GM21723 (cell line): Measurements from ENCODE around the gene AFF2.
"Not testable (repeated sequence)": the region's sequence is repeated elsewhere in the genome, so short reads cannot be mapped to it uniquely, and the experiment has no call there.

Experiments
- ATAC-seq: cut with Tn5 transposase; IDR thresholded peaks from one replicate; pipeline ENCODE4 v1.9.1; 2021; ENCODE audit warnings: mild to moderate bottlenecking, moderate library complexity; ENCODE audit not compliant: unreplicated experiment

AFF2 gene

DNA sequence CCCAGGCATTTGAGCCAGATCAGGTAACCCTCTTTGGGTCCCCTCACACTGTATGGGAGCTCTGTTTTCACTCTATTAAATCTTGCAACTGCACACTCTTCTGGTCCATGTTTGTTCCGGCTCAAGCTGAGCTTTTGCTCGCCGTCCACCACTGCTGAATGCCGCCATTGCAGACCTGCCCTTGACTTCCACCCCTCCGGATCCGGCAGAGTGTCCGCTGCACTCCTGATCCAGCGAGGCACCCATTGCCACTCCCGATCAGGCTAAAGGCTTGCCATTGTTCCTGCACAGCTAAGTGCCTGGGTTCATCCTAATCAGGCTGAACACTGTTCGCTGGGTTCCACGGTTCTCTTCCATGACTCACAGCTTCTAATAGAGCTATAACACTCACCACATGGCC is 406.2 kb downstream of the AFF2 start:
- not testable (repeated sequence) for ATAC-seq

- no peak for ATAC-seq
These were observed 409.3 kb downstream of the AFF2 start for GRCh38 chrX:148909758-148910157.

DNA sequence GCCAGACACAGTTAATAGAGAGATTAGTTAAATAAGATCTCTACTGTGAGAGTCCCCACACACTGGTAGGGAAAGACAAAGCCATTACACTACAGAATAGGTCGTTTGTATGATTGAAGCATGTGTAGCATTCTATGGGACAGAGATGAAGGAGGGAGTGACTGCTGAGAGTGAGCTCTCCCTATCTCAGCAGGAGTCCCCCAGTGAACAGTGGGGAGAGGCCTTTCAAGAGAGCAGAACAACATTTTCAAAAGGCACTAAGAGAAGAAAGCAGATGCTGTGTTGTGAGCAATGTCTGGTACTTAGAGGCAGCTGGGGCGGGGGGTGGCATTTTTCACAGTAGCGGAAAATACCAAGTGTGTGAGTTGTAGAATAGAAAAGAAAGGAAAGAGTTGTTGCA is 413.6 kb downstream of the AFF2 start:
- ATAC-seq = no peak

DNA sequence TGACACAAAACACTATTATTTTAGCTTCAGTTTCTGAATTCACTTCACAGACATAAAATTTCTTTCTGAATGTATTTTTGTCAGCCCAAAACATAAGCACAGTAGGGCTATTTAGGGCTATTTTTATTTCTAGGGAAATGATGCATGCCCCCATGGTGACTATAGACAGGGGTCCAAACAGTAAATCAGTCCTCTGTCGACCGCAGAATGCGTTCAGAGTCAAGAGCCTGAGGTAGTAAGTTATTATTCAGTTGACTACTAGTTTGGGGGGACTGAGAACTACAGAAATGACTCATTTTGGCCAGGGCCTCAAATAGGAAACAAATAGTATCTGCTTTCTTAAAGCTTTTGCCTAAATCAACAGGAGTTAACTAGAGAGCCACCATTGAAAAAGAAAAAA is 414.4 kb downstream of the AFF2 start:
- peak; percentile 85 for ATAC-seq

GRCh38 chrX:148915474-148915873 is 415.1 kb downstream of the AFF2 start:
- peak; percentile 25 for ATAC-seq

DNA sequence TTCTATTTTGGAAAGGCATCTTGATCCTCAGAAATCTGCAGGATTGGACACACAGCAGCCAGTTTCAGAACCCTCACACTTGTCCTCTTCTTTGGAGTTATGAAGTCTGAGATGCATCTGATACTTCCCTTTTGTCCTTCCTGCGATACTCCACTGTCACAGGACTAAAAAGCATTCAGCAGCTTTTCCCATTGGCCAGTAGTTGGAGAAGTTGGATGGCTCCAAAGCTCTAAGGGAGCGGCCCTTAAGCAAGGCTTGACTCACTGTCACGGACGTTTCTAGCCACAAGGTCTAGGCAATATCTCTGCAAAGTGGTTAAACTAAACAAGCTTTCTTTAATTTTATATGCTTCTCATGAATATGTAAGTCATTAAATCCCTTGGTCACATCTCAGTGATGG is 417.0 kb downstream of the AFF2 start:
- ATAC-seq = no peak

GRCh38 chrX:148923631-148924030 is 423.2 kb downstream of the AFF2 start:
- ATAC-seq = no peak

DNA sequence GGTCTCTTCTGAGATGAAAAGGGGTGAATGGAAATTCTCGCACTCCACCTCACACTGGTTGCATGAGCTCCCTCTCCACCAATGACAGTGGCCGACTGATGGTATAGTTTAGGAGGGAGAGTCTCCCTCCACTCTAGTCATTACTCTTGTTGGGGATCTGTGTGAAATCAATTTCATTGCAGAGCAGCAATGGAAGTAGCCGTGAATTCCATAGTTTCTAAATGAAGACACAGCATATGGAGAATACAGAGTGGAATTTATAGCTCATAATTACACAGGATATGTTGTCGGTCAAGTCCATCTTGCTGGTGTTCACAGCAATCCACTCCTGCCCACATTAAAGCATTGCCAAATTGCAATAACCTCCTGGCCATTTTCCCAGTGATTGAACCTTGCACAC is 426.0 kb downstream of the AFF2 start:
- ATAC-seq = no peak

GRCh38 chrX:148928811-148929210 is 428.4 kb downstream of the AFF2 start:
- no peak for ATAC-seq

GRCh38 chrX:148929686-148930085 is 429.3 kb downstream of the AFF2 start:
- no peak for ATAC-seq

- ATAC-seq = no peak
These were observed 429.9 kb downstream of the AFF2 start for GRCh38 chrX:148930206-148930729.

- ATAC-seq = no peak
These were observed 433.5 kb downstream of the AFF2 start for GRCh38 chrX:148933881-148934280.

- ATAC-seq = no peak
These were observed 437.9 kb downstream of the AFF2 start for GRCh38 chrX:148938348-148938747.

- ATAC-seq = no peak
These were observed 440.1 kb downstream of the AFF2 start for GRCh38 chrX:148940411-148940996.

GRCh38 chrX:148942754-148943153 is 442.3 kb downstream of the AFF2 start:
- no peak for ATAC-seq

DNA sequence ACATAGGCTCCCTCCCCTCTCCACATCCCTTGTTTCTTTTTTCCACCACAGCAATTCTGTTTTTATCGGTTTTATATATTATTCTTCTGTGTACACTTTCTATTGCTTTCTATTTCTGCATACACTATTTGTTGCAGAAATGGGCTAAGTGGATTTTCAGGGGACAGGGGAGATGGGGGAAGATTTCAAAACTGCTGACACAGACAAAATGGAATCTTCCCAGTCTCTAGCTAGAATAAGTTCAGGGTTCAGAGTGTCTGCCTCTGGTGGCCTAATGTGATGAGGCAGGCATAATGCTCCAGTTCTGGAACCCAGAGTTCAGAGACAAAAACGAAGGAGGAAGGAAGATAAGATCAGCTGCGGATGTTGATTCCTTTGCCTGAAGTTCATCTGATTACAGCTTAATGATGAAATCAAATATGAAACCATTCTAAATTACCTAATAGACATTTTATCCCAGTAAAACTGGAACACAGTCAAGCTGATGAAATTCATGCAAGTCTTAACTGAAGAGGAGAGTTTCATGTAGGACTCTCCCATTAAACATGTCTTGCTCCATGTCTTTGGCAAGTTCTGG is 447.1 kb downstream of the AFF2 start:
- ATAC-seq = no peak

DNA sequence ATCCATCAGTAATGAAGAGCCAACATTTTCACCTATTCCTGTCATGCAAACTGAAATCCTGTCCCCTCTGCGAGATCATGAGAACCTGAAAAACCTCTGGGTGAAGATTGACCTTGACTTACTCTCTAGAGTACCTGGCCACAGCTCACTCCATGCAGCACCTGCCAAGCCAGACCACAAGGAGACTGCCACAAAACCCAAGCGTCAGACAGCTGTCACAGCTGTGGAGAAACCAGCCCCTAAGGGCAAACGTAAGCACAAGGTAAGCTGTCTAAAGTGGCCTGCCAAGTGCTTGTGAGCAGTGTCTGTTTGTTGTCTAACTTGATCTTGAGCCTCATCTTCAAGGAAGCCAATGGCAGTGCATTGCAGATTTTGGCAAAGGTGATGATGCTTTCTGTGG is 455.9 kb downstream of the AFF2 start:
- ATAC-seq = no peak

- ATAC-seq = no peak
These were observed 458.5 kb downstream of the AFF2 start for GRCh38 chrX:148958901-148959300.

DNA sequence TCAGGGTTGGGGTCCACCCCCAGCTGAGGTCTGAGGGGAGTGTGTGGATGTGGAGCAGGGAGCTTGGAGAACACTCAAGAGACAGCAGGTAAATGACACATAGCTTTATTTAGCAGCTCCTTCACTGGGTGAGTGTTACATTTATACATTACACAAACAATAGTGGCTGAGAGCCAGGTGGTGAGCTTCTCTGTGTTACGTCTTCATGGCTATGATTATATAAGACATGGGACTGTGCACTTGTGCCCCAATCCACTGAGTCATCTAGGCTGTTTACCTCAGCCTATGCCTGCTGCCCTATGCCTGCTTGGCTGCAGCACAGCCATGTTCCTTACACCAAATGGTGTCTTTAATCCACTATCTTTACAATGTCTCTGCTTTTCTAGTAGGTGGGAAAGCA is 459.6 kb downstream of the AFF2 start:
- ATAC-seq = no peak

- ATAC-seq = no peak
These were observed 461.6 kb downstream of the AFF2 start for GRCh38 chrX:148961985-148962384.

- no peak for ATAC-seq
These were observed 476.4 kb downstream of the AFF2 start for GRCh38 chrX:148976571-148977400.

DNA sequence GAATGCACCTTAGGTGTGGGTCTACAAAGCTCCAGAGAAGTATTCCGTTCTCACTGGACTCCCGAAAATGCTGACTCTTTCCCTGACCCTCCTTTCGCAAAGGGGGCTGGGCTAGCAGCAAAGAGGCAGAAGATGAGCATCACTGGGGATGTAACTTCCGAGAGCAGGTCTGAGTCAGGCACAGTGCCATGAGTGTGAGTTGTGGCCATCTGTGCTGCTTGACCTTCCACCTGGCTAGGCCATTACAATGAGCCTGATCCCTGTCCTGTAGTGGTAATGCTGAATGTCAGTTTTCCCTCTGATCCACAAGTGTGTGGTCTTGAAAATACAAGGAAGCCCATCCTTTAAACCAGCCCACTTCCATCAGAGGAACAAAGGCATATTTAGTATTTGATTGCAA is 479.4 kb downstream of the AFF2 start:
- no peak for ATAC-seq
